ENCODE measurements around the gene CAPN1. TPM values are rescaled to one million over a fixed set of nuclear protein-coding genes. Genes with fewer than 3 reads are reported as not detected.

The CAPN1 gene
- total RNA-seq = 74.6 TPM
- long read RNA-seq, partial matches to known transcripts = 49 of 306 reads
- long read RNA-seq, other reads (novel, unspliced or antisense) = 257 of 306 reads

DNA sequence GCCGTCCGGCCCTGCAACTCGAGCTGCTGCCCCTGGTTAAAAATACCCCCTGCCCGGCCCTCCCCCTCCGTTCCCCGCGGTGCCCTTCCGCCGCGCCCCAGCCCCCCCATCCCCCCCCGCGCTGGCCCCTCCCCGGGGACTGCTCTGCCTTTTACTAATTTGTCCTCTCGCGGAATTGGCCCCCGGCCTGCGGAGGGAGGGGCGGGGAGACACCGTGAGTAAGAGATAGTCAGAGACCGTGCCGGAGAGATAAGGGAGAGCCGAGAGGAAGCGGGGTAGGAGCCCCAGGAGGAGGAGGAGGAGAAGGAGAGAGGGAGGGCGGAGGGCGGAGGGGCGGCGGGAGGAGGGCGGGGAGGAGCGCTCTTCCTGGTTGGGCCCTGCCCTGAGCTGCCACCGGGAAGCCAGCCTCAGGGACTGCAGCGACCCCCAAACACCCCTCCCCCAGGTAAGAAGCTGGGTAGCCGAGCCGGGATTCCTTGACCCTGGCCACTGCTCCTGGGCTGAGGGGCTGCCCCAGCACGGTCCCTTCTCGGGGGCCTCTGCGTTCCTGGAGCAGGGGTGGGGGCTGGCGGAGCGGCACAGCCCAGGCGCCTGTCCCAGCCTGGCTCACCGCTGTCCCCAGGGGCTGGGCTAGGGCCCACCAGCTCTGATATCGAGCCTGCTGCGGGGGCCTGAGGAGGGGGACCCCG is at the start of gene CAPN1:
TSS of gene CAPN1 (plus strand) at position 360 of the 689 bp plus-strand sequence. CDS start 774 bp downstream, outside the sequence.
- intact Hi-C loops (cut with micrococcal nuclease) = no loop called here
- Histone ChIP-seq H3K27ac (replicated peaks) (peak within 1 kb of the TSS; percentile 93), H3K36me3 (peaks cover 13% of the 10 kb centered on the region), H3K4me3 (peak within 1 kb of the TSS; percentile 96), H3K27me3 (ENCODE audit: low read depth) (no peaks in the 10 kb centered on the region), H3K9me3 (replicated peaks) (no peaks in the 10 kb centered on the region), H3K4me1 (peaks cover 36% of the 10 kb centered on the region)
- TF ChIP-seq, protein P1, sequence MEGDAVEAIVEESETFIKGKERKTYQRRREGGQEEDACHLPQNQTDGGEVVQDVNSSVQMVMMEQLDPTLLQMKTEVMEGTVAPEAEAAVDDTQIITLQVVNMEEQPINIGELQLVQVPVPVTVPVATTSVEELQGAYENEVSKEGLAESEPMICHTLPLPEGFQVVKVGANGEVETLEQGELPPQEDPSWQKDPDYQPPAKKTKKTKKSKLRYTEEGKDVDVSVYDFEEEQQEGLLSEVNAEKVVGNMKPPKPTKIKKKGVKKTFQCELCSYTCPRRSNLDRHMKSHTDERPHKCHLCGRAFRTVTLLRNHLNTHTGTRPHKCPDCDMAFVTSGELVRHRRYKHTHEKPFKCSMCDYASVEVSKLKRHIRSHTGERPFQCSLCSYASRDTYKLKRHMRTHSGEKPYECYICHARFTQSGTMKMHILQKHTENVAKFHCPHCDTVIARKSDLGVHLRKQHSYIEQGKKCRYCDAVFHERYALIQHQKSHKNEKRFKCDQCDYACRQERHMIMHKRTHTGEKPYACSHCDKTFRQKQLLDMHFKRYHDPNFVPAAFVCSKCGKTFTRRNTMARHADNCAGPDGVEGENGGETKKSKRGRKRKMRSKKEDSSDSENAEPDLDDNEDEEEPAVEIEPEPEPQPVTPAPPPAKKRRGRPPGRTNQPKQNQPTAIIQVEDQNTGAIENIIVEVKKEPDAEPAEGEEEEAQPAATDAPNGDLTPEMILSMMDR (IDR thresholded peaks at IDR 0.05; ENCODE audit: borderline replicate concordance) = no peak
- peak; percentile 84 for DNase-seq

DNA sequence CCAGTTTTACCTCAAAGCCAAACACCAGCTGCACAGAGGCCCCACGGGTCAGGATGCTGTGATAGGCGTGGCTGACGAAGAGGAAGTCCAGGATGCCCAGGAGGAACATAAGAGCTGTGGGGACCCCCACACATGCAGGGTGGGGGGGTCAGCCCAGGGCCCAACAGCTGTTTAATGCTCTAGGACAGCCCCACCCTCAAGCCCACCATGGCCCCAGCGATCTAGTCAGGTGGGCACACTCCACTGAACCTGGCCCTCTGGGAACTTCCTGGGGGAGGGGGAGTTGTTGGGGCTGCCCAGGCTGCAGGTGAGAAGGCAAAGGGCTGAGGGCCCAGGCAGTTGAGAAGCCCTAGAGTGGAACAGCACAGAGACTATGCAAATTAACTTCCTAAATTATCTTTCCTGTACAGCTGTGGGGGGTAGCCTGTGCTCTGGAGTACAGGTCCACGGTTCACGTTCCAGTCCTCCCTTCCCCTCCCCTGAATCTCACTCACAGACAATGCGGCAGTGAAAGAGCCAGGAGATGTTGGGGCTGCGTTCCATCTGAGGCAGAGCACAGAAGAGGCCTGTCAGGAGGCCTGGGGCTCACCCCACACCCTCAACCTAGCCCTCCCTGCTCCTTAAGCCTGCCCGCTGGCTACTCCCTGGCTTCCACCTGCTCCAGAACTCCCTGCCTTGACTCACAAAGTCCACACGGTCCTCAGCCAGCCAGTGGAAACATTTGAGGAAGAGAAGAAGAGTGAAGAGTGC is 49.3 kb upstream of the CAPN1 start:
- no peak for DNase-seq
- Histone ChIP-seq H3K4me1 (peaks cover 35% of the 10 kb centered on the region), H3K9me3 (replicated peaks) (no peaks in the 10 kb centered on the region), H3K27ac (replicated peaks) (no peak overlapping the region), H3K36me3 (peaks cover 57% of the 10 kb centered on the region), H3K27me3 (ENCODE audit: low read depth) (no peaks in the 10 kb centered on the region), H3K4me3 (peak overlapping the region; percentile 99)
- TF ChIP-seq, protein P1 (IDR thresholded peaks at IDR 0.05; ENCODE audit: borderline replicate concordance) = no peak
- intact Hi-C loops (cut with micrococcal nuclease) = no loop called here

DNA sequence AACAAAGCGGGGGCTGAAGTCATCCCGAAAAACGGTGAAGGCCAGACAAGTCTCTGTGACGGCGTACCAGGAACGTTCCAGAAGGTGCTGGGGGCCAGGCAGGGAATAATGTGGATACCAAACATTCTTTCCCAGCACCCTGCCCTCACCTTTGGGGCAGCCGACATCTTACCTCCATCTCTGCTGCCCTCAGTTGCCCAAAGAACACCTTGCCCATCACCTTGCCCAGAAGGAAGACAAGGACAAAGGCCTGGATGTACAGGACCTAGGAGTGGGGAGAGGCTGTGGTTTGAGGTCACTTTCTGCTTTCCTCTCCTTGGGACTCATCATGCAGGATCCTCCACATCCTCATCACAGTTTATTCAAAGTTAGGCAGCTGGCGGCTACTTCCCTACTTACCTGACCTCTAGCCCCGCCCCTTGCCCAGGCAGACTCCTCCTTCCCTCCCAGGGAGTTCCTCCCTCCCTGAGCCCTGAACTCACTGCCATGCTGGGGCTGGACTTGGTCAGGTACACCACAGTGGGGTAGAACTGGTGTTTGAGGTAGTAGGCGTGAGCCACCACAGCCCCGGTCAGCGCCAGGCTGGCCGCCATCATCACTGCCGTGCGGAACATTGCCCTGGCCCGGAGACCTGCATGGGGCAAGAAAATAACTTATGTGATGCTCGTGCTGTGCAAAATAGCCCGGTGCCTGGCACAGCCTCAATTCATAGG is 48.6 kb upstream of the CAPN1 start:
- Histone ChIP-seq H3K9me3 (replicated peaks) (no peaks in the 10 kb centered on the region), H3K27ac (replicated peaks) (peak overlapping the region; percentile 100), H3K4me1 (peaks cover 35% of the 10 kb centered on the region), H3K27me3 (ENCODE audit: low read depth) (no peaks in the 10 kb centered on the region), H3K36me3 (peaks cover 49% of the 10 kb centered on the region), H3K4me3 (peak overlapping the region; percentile 99)
- DNase-seq = no peak
- intact Hi-C loops (cut with micrococcal nuclease) = no loop called here
- TF ChIP-seq, protein P1 (IDR thresholded peaks at IDR 0.05; ENCODE audit: borderline replicate concordance) = no peak

DNA sequence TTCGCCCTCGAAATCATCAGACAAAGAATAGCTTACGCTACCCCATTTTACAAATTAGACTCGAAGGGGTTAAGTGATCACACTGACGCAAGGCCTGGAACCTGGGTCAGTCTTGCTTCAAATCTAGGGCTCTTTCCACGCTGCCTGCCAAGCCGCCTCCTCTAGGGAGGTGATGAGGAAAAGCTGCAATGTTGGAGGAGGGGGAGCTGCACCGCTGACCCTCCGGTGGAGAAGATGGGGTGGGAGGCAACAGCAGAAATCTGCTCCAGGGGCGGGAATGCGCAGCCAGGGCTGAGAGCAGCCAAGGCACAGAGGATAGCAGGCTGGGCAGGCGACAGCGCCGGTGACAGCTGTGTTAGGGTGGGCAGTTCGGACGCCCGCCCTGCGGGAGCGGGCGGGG is 48.0 kb upstream of the CAPN1 start:
- H3K27me3 ChIP-seq (ENCODE audit: low read depth) = no peaks in the 10 kb centered on the region
- TF ChIP-seq, protein P1 (IDR thresholded peaks at IDR 0.05; ENCODE audit: borderline replicate concordance) = no peak
- peak overlapping the region; percentile 99 for H3K4me3 ChIP-seq
- peak; percentile 39 for DNase-seq
- intact Hi-C loops (cut with micrococcal nuclease) = no loop called here
- H3K4me1 ChIP-seq = peaks cover 35% of the 10 kb centered on the region
- peak overlapping the region; percentile 100 for H3K27ac ChIP-seq (replicated peaks)
- H3K9me3 ChIP-seq (replicated peaks) = no peaks in the 10 kb centered on the region
- H3K36me3 ChIP-seq = peaks cover 44% of the 10 kb centered on the region

DNA sequence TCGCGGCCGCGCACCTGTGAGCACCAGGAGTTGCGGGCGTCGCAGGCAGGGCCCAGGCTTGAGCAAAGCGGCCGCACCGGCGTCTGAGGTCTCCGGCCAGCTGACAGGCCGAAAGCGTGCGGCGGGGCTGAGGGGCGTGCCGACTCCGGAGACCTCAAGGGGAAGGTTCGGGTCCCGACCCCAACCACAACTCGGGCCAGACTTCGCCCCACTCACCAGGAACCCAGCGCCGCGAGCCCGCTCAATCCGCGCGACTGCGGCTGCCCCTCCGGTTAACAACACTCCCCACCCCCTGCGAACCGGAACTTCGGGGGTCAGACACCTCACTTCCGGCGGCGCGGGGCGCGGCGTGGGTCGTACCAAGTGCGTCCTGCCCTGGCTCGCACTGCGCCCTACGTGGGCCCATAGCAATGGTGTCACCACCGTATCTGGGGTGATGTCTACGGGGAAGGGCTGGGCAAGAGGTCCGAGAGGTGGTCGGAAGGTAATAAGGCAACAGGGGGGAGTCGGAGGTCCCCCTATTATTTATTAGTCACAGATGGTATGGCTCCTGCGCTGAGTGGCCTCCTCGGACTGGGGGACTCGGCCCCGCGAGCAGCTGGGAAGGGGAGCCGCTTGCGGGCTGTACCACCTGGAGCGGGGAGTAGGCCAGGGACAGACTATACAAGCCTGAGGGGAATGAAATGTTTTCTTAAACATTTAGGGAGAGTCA is 47.3 kb upstream of the CAPN1 start, which contains the start of gene SYVN1:
TSS of gene SYVN1 (minus strand) at position 280 of the 712 bp plus-strand sequence. CDS start 918 bp downstream, outside the sequence.
- H3K27ac ChIP-seq (replicated peaks) = peak within 1 kb of the TSS; percentile 100
- H3K27me3 ChIP-seq (ENCODE audit: low read depth) = no peaks in the 10 kb centered on the region
- intact Hi-C loops (cut with micrococcal nuclease) = no loop called here
- peak; percentile 90 for DNase-seq
- peaks cover 37% of the 10 kb centered on the region for H3K36me3 ChIP-seq
- H3K4me1 ChIP-seq = peaks cover 35% of the 10 kb centered on the region
- TF ChIP-seq, protein P1 (IDR thresholded peaks at IDR 0.05; ENCODE audit: borderline replicate concordance) = no peak
- peak within 1 kb of the TSS; percentile 99 for H3K4me3 ChIP-seq
- no peaks in the 10 kb centered on the region for H3K9me3 ChIP-seq (replicated peaks)

Data from left ventricle myocardium inferior (tissue), 1 donor.